K562 (cell line): Measurements from ENCODE around the gene SLC4A2. TPM values are rescaled to one million over a fixed set of nuclear protein-coding genes. Genes with fewer than 3 reads are reported as not detected.
A peak's percentile ranks its signal among the peaks of the same experiment; 100 is the strongest.

Experiments used
- ATAC-seq: fragments of 200-7000 bp; cut with Tn5 transposase; 3 replicates; pipeline ENCODE4 v1.9.1; 2020; ENCODE audit warnings: moderate library complexity
- BruUV-seq: library from RNA; stranded (reverse); fragments of 400-500 nt; replicated peaks from 2 replicates; lab custom pipeline; 2021; lab: Mats Ljungman, UMichigan
- CTCF ChIA-PET: fragments of 300-600 bp; formaldehyde crosslinking; extraction: SDS; loops from one replicate; lab custom pipeline; 2021; ENCODE audit warnings: low intra/inter-chr PET ratio; lab: Yijun Ruan, JAX
- POLR2A ChIA-PET: fragments of 300-600, 350-650 bp; sonication (Branson Sonifier 250); formaldehyde crosslinking; extraction: SDS; loops from one replicate; lab custom pipeline; 2021; ENCODE audit warnings: antibody characterized with exemption, inconsistent platforms; lab: Yijun Ruan, JAX
- DNase-seq, 4 experiments: peaks; one replicate each; pipeline versions ENCODE4 v3.0.0 to v3.0.0-alpha.2; 2011 to 2018; ENCODE audit warnings: low spot score in 3 of 4, mixed read lengths in 3 of 4; ENCODE audit errors: extremely low read depth in 1 of 4
- FAIRE-seq: peaks from 2 replicates; lab custom pipeline; 2011; peaks lifted over from hg19 to GRCh38; lab: Jason Lieb, UNC
- H2AFZ ChIP-seq: 2 replicates; pipeline ENCODE4 v1.6.0; 2011; ENCODE audit warnings: low read depth, low read length, control low read depth, inconsistent platforms
- H3K27ac ChIP-seq: fragments of 200-600 bp; 3 replicates; pipeline ENCODE4 v1.8.0; 2011; ENCODE audit warnings: low read depth, mild to moderate bottlenecking, control low read depth, inconsistent platforms, low read length, moderate library complexity, mixed read lengths; ENCODE audit errors: extremely low read depth
- H3K27me3 ChIP-seq, 2 experiments: fragments of 300-600 bp in 1 of 2; 2 replicates in 1 of 2; 3 replicates in 1 of 2; pipeline versions ENCODE4 v1.6.0 to v1.8.0; 2011; ENCODE audit warnings: inconsistent platforms in 2 of 2, low read length in 2 of 2, mild to moderate bottlenecking in 1 of 2, mixed read lengths in 1 of 2, moderate library complexity in 1 of 2; ENCODE audit not compliant: control insufficient read depth in 2 of 2, insufficient read depth in 2 of 2
- H3K36me3 ChIP-seq: fragments of 300-600 bp; 3 replicates; pipeline ENCODE4 v1.8.0; 2011; ENCODE audit warnings: mild to moderate bottlenecking, low read length, inconsistent platforms; ENCODE audit not compliant: control insufficient read depth, insufficient read depth
- H3K4me1 ChIP-seq, 2 experiments: fragments of 200-600 bp in 1 of 2; replicated peaks in 1 of 2; 2 replicates in 1 of 2; 3 replicates in 1 of 2; pipeline versions ENCODE4 v1.5.1 to v1.8.0; 2011; ENCODE audit warnings: inconsistent platforms in 2 of 2, low read length in 2 of 2, mild to moderate bottlenecking in 1 of 2, mixed read lengths in 1 of 2, moderate library complexity in 1 of 2; ENCODE audit not compliant: control insufficient read depth in 2 of 2, insufficient read depth in 2 of 2
- H3K4me2 ChIP-seq: 2 replicates; pipeline ENCODE4 v1.6.1; 2011; ENCODE audit warnings: low read length, control low read depth, inconsistent platforms, mixed read lengths; ENCODE audit not compliant: insufficient read depth
- H3K4me3 ChIP-seq: fragments of 200-600 bp; sonication (generic), shearing (Covaris generic); 2 replicates; pipeline ENCODE4 v1.5.1; 2016; ENCODE audit warnings: control low read depth, inconsistent platforms
- H3K79me2 ChIP-seq: fragments of 200-600 bp; 3 replicates; pipeline ENCODE4 v1.8.0; 2011; ENCODE audit warnings: low read length, inconsistent platforms; ENCODE audit not compliant: control insufficient read depth, insufficient read depth
- H3K9ac ChIP-seq, 2 experiments: 2 replicates each; pipeline versions ENCODE4 v1.6.0 to v1.6.1; 2011; ENCODE audit warnings: low read depth in 2 of 2, low read length in 2 of 2, control low read depth in 1 of 2, inconsistent platforms in 1 of 2, mild to moderate bottlenecking in 1 of 2, mixed read lengths in 1 of 2; ENCODE audit not compliant: insufficient read depth in 1 of 2
- H3K9me1 ChIP-seq: one replicate; pipeline ENCODE4 v1.6.0; 2011; ENCODE audit warnings: inconsistent platforms, mild to moderate bottlenecking, low read length, moderate library complexity; ENCODE audit not compliant: control insufficient read depth, insufficient read depth
- H3K9me3 ChIP-seq: replicated peaks from 2 replicates; pipeline ENCODE4 v1.5.1; 2011; ENCODE audit warnings: low read depth, low read length, inconsistent platforms; ENCODE audit not compliant: control insufficient read depth, insufficient read depth
- H4K20me1 ChIP-seq: replicated peaks from 2 replicates; pipeline ENCODE4 v1.6.1; 2011; ENCODE audit warnings: low read length, inconsistent platforms, mixed read lengths; ENCODE audit not compliant: control insufficient read depth, insufficient read depth
- C11orf30 ChIP-seq: fragments of 450-650 bp; IDR thresholded peaks from 2 replicates; pipeline ENCODE4 v1.6.1; 2016; ENCODE audit warnings: low read depth, mild to moderate bottlenecking
- FOSL1 ChIP-seq: fragments of 200-800 bp; sonication (Bioruptor generic); conservative IDR thresholded peaks from 2 replicates; pipeline ENCODE4 v1.6.1; 2016; ENCODE audit warnings: missing genetic modification characterization, missing compliant biosample characterization
- FOXK1 ChIP-seq: sonication (generic); formaldehyde crosslinking; IDR thresholded peaks from 2 replicates; pipeline ENCODE4 v1.8.0; 2022; ENCODE audit warnings: missing genetic modification reagents, mild to moderate bottlenecking, borderline replicate concordance
- HLTF ChIP-seq: fragments of 450-650 bp; IDR thresholded peaks from 2 replicates; pipeline ENCODE4 v1.6.1; 2016
- MCM5 ChIP-seq: fragments of 450-650 bp; IDR thresholded peaks from 2 replicates; pipeline ENCODE4 v1.6.1; 2016; ENCODE audit warnings: low read depth
- NR0B1 ChIP-seq: fragments of 450-650 bp; IDR thresholded peaks from one replicate; pipeline ENCODE4 v1.6.1; 2018; ENCODE audit warnings: mild to moderate bottlenecking, moderate library complexity; ENCODE audit not compliant: partially characterized antibody
- NR2C2 ChIP-seq, 2 experiments: fragments of 200-800 bp in 1 of 2; sonication (Bioruptor generic) in 1 of 2; sonication (generic) in 1 of 2; formaldehyde crosslinking in 1 of 2; IDR thresholded peaks; 2 replicates each; pipeline versions ENCODE4 v1.6.1 to v1.8.0; 2016 to 2022; ENCODE audit warnings: mild to moderate bottlenecking in 1 of 2, missing compliant biosample characterization in 1 of 2, missing genetic modification characterization in 1 of 2, missing genetic modification reagents in 1 of 2
- PHF20 ChIP-seq: fragments of 450-650 bp; IDR thresholded peaks from 2 replicates; pipeline ENCODE4 v1.6.1; 2018; ENCODE audit not compliant: partially characterized antibody
- ZFP1 ChIP-seq: fragments of 450-650 bp; formaldehyde crosslinking; IDR thresholded peaks from 2 replicates; pipeline ENCODE4 v1.4.0; 2020; ENCODE audit warnings: mild to moderate bottlenecking, mixed read lengths
- ZNF175 ChIP-seq: fragments of 200-800 bp; sonication (Bioruptor generic); IDR thresholded peaks from 2 replicates; pipeline ENCODE4 v1.6.1; 2016; ENCODE audit warnings: low read depth, mild to moderate bottlenecking, missing genetic modification characterization, missing compliant biosample characterization
- ZNF398 ChIP-seq: fragments of 250-450 bp; sonication (Bioruptor Pico); IDR thresholded peaks from 2 replicates; pipeline ENCODE4 v1.8.0; 2021; ENCODE audit warnings: moderate library complexity, mild to moderate bottlenecking, inconsistent platforms
- ZSCAN32 ChIP-seq: fragments of 450-650 bp; formaldehyde crosslinking; IDR thresholded peaks from 2 replicates; pipeline ENCODE4 v1.4.0; 2020; ENCODE audit warnings: mild to moderate bottlenecking, moderate library complexity
- WGBS: fragments of 100-300 bp; shearing (Covaris generic); methylation state at CpG from one replicate; pipeline ENCODE4 v1.1.6; 2016; ENCODE audit warnings: low coverage, mixed read lengths; ENCODE audit not compliant: insufficient coverage; ENCODE audit errors: missing lambda C conversion rate; 5-methylcytosine and 5-hydroxymethylcytosine counted together
- in situ Hi-C: fragments of 300-500 bp; cut with MboI; formaldehyde crosslinking; loops from 4 replicates; pipeline ENCODE4 v1.15.0; 2018; ENCODE audit warnings: inconsistent platforms, mixed read lengths
- intact Hi-C: fragments of 100-400 bp; cut with micrococcal nuclease; formaldehyde crosslinking; loops from 2 replicates; pipeline ENCODE4 v1.14.2; 2022
- polyA plus RNA-seq, 8 experiments: library from polyadenylated mRNA; depleted of rRNA in 4 of 8; stranded (reverse) in 5 of 8; unstranded in 3 of 8; fragments of >200 nt; fragmentation: Nextera tagmentation in 2 of 8; fragmentation: Illumina TruSeq in 1 of 8; extraction: Ambion mirVana in 2 of 8; extraction: Trizol in 1 of 8; gene quantifications; 2 replicates each; pipeline versions ENCODE4 v1.2.1 to v1.2.3, GENCODE V29; 2011 to 2014; ENCODE audit warnings: inconsistent platforms in 1 of 8, missing spikeins in 1 of 8
- total RNA-seq, 7 experiments: library from RNA; depleted of rRNA in 6 of 7; stranded (reverse); fragments of >200 nt in 6 of 7; fragmentation: Illumina TruSeq in 2 of 7; extraction: Trizol in 2 of 7; gene quantifications; 2 replicates each; pipeline versions ENCODE4 v1.2.1 to v1.2.3, GENCODE V29; 2011 to 2021; ENCODE audit warnings: low replicate concordance in 1 of 7
- TF ChIP-seq, protein P1 (sequence below), 2 experiments: fragments of 450-650 bp in 1 of 2; IDR thresholded peaks; 2 replicates each; pipeline ENCODE4 v1.6.1; 2011 to 2017; ENCODE audit warnings: low read depth in 2 of 2, antibody characterized with exemption in 1 of 2, borderline replicate concordance in 1 of 2, low read length in 1 of 2, mild to moderate bottlenecking in 1 of 2, mixed read lengths in 1 of 2; ENCODE audit not compliant: control insufficient read depth in 1 of 2
- TF ChIP-seq, protein P2 (sequence below): fragments of 200-800 bp; sonication (Bioruptor generic); IDR thresholded peaks from 2 replicates; pipeline ENCODE4 v1.6.1; 2017; ENCODE audit warnings: missing genetic modification characterization, missing compliant biosample characterization

Gene SLC4A2
- total and polyA plus RNA-seq, 9 of the 15 experiments (the other 6 are each of a cell fraction or from before 2014, with no cell fraction given), result 11.4 to 375 (median 130) TPM

DNA sequence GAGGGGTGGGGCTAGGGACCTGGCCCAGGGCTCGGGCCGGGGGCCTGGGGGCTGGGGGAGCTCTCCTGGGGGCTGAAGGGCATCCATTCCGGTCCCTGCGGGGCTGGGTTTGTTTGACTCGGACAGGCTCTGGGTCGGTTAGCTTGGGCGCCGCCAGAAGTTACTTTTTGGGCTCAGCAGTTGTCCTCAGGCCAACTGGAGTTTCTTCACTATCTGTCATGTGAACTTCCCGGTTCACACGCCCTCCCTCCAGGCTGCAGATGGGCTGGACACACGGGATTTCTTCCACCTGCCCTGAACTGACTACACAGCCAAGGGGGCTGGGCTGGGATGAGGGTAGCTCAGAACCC lies 3.8 kb downstream of the SLC4A2 start:
- intact Hi-C loops, result no loop called here
- H3K27ac ChIP-seq, result peak overlapping the region; percentile 90
- peaks cover 42 to 80% of the 10 kb centered on the region in 2 experiments for H3K4me1 ChIP-seq
- peaks cover 58% of the 10 kb centered on the region for H3K36me3 ChIP-seq
- H3K9me3 ChIP-seq, result no peaks in the 10 kb centered on the region
- 11% methylated on average over 10 of the region's 11 CpGs for WGBS
- ChIA-PET CTCF (no interaction called here), POLR2A (interaction anchor here (0.6 to 2.7 kb wide), 12 partner anchors 8 to 720 kb away, joined by 3 to 9 read pairs (median 4); partner anchors contain the start of gene FASTK)
- peak; percentile 0; the same call in 2 of the 3 replicates for ATAC-seq
- peak overlapping the region; percentile 21 to 91; a peak in 3 of 4 replicates for H3K9ac ChIP-seq
- FAIRE-seq, result peak; percentile 78
- no TSS peak for BruUV-seq
- H4K20me1 ChIP-seq, result peaks cover 10% of the 10 kb centered on the region
- in situ Hi-C loops, result no loop called here
- DNase-seq, result peak in 3 of 4 experiments; percentile 59 to 70 (median 65)
- H3K9me1 ChIP-seq, result no peaks in the 10 kb centered on the region
- peaks cover 68% of the 10 kb centered on the region for H3K79me2 ChIP-seq
- peak overlapping the region; percentile 63 for H3K4me2 ChIP-seq
- H2AFZ ChIP-seq, result no peak overlapping the region
- H3K4me3 ChIP-seq, result peak overlapping the region; percentile 84; the same call in 1 of the 2 replicates
- no peaks in the 10 kb centered on the region for H3K27me3 ChIP-seq
- TF ChIP-seq ZNF175 (0 out of 2 replicates have a peak, but pooled peaks have one; percentile 47), HLTF (no peak), FOSL1 (tag) (peak; percentile 60), ZFP1 (CRISPR knock-in tag) (no peak), ZNF398 (CRISPR knock-in tag) (no peak), PHF20 (no peak), NR0B1 (no peak), NR2C2 (CRISPR knock-in tag; IDR thresholded peaks at IDR 0.05) (no peak), NR2C2 (tag; IDR thresholded peaks at IDR 0.05) (0 out of 2 replicates have a peak, but pooled peaks have one; percentile 20), MCM5 (no peak), FOXK1 (no peak), ZSCAN32 (no peak), C11orf30 (no peak)
- TF ChIP-seq, protein P1, sequence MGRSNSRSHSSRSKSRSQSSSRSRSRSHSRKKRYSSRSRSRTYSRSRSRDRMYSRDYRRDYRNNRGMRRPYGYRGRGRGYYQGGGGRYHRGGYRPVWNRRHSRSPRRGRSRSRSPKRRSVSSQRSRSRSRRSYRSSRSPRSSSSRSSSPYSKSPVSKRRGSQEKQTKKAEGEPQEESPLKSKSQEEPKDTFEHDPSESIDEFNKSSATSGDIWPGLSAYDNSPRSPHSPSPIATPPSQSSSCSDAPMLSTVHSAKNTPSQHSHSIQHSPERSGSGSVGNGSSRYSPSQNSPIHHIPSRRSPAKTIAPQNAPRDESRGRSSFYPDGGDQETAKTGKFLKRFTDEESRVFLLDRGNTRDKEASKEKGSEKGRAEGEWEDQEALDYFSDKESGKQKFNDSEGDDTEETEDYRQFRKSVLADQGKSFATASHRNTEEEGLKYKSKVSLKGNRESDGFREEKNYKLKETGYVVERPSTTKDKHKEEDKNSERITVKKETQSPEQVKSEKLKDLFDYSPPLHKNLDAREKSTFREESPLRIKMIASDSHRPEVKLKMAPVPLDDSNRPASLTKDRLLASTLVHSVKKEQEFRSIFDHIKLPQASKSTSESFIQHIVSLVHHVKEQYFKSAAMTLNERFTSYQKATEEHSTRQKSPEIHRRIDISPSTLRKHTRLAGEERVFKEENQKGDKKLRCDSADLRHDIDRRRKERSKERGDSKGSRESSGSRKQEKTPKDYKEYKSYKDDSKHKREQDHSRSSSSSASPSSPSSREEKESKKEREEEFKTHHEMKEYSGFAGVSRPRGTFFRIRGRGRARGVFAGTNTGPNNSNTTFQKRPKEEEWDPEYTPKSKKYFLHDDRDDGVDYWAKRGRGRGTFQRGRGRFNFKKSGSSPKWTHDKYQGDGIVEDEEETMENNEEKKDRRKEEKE (IDR thresholded peaks at IDR 0.05; ENCODE audit: borderline replicate concordance in 1 of 2, control insufficient read depth in 1 of 2, low read depth in 2 of 2, low read length in 1 of 2), result no peak
- TF ChIP-seq, protein P2, sequence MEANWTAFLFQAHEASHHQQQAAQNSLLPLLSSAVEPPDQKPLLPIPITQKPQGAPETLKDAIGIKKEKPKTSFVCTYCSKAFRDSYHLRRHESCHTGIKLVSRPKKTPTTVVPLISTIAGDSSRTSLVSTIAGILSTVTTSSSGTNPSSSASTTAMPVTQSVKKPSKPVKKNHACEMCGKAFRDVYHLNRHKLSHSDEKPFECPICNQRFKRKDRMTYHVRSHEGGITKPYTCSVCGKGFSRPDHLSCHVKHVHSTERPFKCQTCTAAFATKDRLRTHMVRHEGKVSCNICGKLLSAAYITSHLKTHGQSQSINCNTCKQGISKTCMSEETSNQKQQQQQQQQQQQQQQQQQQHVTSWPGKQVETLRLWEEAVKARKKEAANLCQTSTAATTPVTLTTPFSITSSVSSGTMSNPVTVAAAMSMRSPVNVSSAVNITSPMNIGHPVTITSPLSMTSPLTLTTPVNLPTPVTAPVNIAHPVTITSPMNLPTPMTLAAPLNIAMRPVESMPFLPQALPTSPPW (CRISPR knock-in tag), result peak; percentile 44
